NCI-H1694 (cell line): ENCODE results near the gene ERC2.
"Not testable (repeated sequence)": the region's sequence is repeated elsewhere in the genome, so short reads cannot be mapped to it uniquely, and the experiment has no call there.

Experiments
- DNase-seq: peaks from one replicate; lab custom pipeline; 2025; lab: John Stamatoyannopoulos, UW

Gene ERC2

GRCh38 chr3:56309465-56309864 is 158.8 kb downstream of the ERC2 start:
- no peak for DNase-seq

GRCh38 chr3:56308471-56308870 is 159.8 kb downstream of the ERC2 start:
- no peak for DNase-seq

- no peak for DNase-seq
These were observed 164.2 kb downstream of the ERC2 start for GRCh38 chr3:56304069-56304468.

DNA sequence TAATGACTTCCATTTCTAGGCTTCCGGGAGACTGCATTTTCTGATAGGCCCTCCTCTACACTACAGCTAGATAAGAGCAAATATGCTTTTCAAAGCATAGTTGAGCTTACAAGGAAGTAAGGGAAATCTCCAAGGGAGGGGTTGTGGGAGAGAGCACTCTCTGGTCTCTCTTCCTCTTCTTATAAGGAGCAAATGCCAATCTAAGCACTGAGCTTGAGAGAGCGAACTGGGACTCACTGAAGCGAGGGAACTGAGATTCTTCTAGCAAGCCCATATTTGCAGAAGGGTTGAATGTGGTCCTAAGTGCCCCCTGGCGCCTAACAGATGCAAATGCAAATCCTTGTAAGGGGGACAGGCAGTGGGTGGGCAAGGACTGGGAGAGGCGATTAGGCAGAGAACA is 164.8 kb downstream of the ERC2 start:
- no peak for DNase-seq

DNA sequence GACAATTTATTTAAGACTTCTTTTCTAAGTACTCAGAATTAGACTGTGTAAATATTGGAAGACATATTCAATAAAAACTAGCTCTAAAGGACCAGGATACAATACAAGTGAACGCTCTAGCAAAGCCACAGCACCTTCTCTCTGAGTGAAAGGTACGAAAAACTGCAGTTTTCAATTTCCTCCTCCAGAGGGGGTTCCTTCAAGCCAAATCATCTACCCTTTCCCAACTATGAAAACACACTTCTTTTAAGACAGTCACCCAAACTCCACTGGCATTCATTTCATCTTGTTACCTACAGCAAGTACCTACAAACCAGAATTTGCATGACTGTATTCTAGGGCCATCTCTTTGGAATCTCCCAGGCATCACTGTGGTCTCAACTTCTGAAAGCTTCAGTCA is 165.8 kb downstream of the ERC2 start:
- no peak for DNase-seq

GRCh38 chr3:56297281-56297840 is 170.9 kb downstream of the ERC2 start:
- no peak for DNase-seq

- DNase-seq, result no peak
These were observed 171.9 kb downstream of the ERC2 start for GRCh38 chr3:56296361-56296760.

DNA sequence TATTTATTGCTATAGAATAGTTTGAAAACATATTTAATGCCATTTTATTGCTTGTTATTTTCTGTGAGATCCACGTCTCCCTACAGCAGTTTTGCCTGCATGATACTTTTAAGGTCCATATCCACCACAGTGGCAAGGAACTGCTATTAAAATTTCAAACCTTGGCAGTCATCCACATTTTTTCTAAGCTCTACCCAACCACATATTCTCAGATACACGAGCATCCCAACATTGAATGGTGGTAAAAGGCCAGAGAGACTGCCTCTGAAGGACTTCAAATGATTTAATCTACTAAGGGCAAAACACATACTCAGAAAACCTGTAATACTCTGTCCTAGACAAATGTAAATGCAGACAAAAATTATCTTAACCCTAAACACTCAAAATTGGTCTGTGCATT is 173.1 kb downstream of the ERC2 start:
- no peak for DNase-seq

DNA sequence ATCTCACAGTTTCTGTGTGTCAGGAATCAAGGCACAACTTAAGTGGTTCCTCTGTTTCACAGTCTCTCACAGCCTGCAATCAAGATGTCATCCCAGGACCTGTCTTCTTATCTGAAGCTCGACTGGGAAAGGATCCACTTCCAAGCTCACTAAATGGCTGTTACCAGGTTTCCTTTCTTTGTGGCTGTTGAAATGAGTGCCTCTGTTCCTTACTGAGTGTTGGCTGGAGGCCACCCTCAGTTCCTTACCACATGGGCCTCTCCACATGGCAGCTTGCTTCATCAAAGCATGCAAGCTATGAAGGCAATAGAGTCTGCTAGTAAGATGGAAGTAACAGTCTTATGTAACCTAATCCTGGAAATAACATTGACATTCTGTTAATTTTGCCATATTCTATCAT is 174.0 kb downstream of the ERC2 start:
- DNase-seq, result no peak

DNA sequence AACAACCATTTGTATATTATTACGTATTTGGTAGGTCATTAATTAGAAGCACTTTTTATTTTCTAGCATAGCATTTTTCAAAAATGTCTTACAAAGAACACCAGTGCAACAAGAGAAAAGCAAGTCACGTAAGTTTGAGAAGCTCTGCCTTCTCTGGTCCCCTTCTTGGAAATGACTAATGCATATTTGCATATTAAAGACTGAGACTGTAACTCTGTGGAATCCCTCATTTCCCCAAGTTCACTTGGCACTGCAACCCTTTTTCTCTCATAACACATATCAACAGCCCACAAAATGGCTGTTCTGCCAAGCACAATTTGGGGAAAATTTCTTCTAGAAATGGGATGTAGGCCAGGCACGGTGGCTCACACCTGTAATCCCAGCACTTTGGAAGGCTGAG is 176.3 kb downstream of the ERC2 start:
- no peak for DNase-seq

DNA sequence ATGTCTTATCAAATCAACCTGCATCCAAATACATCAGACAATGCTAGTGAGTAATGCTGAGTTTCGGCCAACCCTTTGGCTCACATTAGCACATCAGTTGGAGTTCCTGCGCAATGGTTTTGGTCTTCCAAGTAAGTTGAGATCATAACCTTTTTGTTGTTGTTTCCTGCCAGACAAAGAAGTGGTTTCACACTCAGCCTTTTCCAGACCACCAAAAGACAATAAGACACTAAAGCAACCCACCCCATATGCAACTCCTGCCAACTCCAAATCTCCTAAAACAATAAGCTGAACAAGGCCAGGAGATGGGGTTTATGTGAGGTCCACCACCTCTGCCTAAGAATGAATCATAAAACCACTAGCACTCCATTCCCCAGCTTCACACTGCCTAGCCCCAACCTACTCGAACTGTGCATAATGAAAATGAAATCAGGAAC is 177.0 kb downstream of the ERC2 start:
- no peak for DNase-seq

DNA sequence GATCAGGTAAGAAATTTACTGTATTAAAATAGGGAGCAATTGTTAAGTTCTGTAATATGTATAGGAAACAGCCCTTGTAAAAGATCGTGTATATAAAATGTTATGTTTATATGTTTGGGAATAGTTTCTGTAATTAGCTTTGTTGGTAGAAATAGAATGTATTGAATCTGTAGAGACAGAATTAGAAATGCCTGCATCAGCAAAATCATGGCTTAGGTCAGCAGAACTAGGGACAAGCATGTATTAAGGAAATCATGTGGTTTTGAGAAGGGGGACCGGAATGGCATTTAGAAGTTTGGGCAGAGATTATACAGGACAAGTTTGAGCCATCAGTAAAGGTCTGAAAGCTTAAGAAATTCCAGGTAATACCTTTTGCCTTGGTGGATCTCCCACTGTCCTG is 177.9 kb downstream of the ERC2 start:
- no peak for DNase-seq

DNA sequence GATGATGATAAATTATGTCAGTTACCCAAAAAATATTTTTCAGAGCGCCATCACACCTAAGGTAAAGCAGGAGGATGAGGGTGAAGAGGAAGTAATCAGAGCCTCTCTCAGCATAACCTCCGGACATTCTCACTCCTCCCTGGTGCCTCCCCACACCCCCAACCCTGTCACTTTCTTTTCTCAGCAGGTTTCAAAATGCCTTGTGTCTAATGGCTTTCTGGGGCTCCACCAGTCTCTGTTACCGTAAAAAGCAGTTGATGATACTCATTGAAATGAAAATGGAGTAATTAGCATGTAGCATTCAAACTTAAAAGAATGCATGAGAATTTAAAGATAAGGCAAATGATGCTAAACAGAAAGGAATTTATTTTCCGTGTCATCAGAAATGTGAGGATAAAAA is 180.0 kb downstream of the ERC2 start:
- DNase-seq, result no peak

DNA sequence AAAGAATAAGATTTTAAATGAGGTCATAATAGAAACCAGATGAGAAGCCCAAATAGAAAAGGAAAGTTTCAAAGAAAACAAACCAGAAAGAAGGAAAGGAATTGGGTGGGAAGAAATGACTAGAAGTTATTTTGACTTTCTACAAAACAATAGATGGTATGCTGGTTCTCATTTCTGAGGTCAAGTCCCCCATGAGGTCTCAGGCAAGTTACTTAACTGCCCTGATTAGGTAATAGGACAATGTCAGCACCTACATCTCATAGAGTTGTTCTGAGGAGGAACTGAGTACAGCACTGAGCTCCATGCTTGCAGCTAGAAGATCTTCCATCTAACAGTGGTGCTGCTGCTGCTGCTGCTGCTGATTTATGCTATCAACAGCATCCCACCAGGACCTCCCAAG is 185.9 kb downstream of the ERC2 start:
- DNase-seq, result no peak

DNA sequence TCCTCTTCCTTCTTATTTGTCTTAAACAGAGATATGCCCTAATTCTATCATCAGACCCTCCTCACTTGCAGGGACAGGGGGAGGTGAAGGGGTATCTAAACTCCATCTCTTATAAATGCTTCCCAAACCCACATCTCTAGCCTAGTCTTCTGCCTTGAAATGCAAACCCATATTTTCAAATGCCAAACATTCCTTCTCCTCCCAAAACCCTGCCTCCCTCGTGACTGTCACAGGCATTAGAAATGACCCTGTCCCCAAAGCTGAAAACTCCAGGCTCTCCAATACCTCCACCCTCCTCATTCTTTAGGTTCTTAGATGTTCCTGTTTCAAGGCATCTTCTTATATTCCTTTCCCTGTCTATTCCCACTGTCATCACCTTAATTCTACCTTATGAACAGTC is 191.0 kb downstream of the ERC2 start:
- DNase-seq, result no peak

GRCh38 chr3:56275120-56275519 is 193.1 kb downstream of the ERC2 start:
- DNase-seq, result no peak

- DNase-seq, result peak; percentile 17
These were observed 198.3 kb downstream of the ERC2 start for GRCh38 chr3:56269755-56270535.

GRCh38 chr3:56268616-56269383 is 199.5 kb downstream of the ERC2 start:
- no peak for DNase-seq

- not testable (repeated sequence) for DNase-seq
These were observed 206.4 kb downstream of the ERC2 start for GRCh38 chr3:56261852-56262251.

DNA sequence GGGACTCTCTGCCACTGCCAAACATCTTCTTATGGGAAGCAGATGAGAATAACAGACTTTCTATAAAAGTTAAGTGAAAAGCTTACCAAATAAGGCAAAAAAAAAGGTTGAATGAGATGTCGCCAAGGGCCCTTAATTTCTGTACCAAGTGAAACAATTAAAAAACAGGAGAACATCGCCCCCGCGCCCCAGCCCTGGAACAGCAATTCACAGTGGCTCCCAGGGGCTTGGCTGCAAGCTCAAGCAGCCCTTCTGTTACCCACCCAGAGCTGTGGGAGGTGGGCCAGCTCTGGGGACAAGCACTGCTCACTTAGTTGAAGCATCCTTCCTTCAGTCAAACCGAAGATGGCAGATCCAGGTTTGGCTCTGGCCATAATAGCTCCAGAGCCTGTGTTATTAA is 208.0 kb downstream of the ERC2 start:
- DNase-seq, result no peak

DNA sequence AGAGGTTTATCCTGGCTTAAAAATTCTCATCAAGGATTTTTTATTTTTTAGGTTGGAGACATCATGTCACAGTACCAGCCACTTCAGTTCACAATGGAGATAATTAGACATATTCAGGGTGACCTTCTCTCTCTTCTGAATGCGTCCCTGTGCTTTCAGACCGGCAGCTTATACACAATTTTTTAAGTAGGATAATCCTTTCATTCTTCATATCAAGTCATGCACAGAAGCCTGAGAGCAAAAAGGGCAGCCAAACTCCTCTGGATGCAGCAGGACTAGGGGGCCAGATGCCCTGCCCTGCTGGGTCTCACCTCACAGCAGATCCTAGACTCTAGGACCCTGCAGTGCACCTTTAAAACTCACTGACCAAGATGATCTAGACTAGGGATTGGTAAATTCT is 210.4 kb downstream of the ERC2 start:
- no peak for DNase-seq

- DNase-seq, result no peak
These were observed 213.4 kb downstream of the ERC2 start for GRCh38 chr3:56254835-56255234.

- no peak for DNase-seq
These were observed 214.2 kb downstream of the ERC2 start for GRCh38 chr3:56253941-56254665.
